CD14-positive monocyte (primary cell): ENCODE measurements around the gene ARHGEF16. TPM values are rescaled to one million over a fixed set of nuclear protein-coding genes. Genes with fewer than 3 reads are reported as not detected.

ENCODE experiments used
- DNase-seq, 3 donors: peaks; one replicate each; pipeline ENCODE4 v3.0.0-alpha.2; 2011 to 2022
- H2AFZ ChIP-seq: 2 replicates; pipeline ENCODE4 v1.6.0; 2012; ENCODE audit warnings: mild to moderate bottlenecking, low read depth, low read length, inconsistent platforms; ENCODE audit not compliant: insufficient read depth, poor library complexity, severe bottlenecking
- H3K27ac ChIP-seq, 2 donors: 1 replicate in 1 of 2; 2 replicates in 1 of 2; pipeline ENCODE4 v1.5.1; 2012 to 2013; ENCODE audit warnings: low read length in 2 of 2, control low read depth in 1 of 2, inconsistent platforms in 1 of 2, low read depth in 1 of 2, mild to moderate bottlenecking in 1 of 2
- H3K27me3 ChIP-seq, 2 donors: one replicate each; pipeline versions ENCODE4 v1.6.0 to v1.6.1; 2011 to 2013; ENCODE audit warnings: low read length in 2 of 2; ENCODE audit not compliant: control insufficient read depth in 2 of 2, insufficient read depth in 2 of 2
- H3K36me3 ChIP-seq, 2 donors: replicated peaks in 1 of 2; 1 replicate in 1 of 2; 2 replicates in 1 of 2; pipeline versions ENCODE4 v1.5.1 to v1.6.1; 2012 to 2013; ENCODE audit warnings: low read length in 2 of 2, control low read depth in 1 of 2, inconsistent platforms in 1 of 2, mild to moderate bottlenecking in 1 of 2; ENCODE audit not compliant: insufficient read depth in 2 of 2, control insufficient read depth in 1 of 2
- H3K4me1 ChIP-seq, 2 donors: 1 replicate in 1 of 2; 2 replicates in 1 of 2; pipeline versions ENCODE4 v1.5.1 to v1.6.1; 2012 to 2013; ENCODE audit warnings: low read length in 2 of 2, control low read depth in 1 of 2, inconsistent platforms in 1 of 2, mild to moderate bottlenecking in 1 of 2, moderate library complexity in 1 of 2; ENCODE audit not compliant: insufficient read depth in 2 of 2, control insufficient read depth in 1 of 2
- H3K4me2 ChIP-seq: replicated peaks from 2 replicates; pipeline ENCODE3; 2012; ENCODE audit warnings: low read length, moderate library complexity, mild to moderate bottlenecking; ENCODE audit not compliant: poor library complexity, severe bottlenecking; ENCODE audit errors: extremely low read depth
- H3K4me3 ChIP-seq, 3 experiments: fragments of 200-600 bp in 1 of 3; sonication (generic) in 1 of 3; replicated peaks in 1 of 3; 1 replicate in 2 of 3; 2 replicates in 1 of 3; pipeline ENCODE4 v1.5.1; 2011 to 2013; ENCODE audit warnings: low read length in 3 of 3, mild to moderate bottlenecking in 3 of 3, control low read depth in 2 of 3, low read depth in 2 of 3, inconsistent platforms in 1 of 3, moderate library complexity in 1 of 3
- H3K79me2 ChIP-seq: 2 replicates; pipeline ENCODE4 v1.6.0; 2012; ENCODE audit warnings: mild to moderate bottlenecking, control low read depth, inconsistent platforms, low read length, moderate library complexity; ENCODE audit not compliant: insufficient read depth
- H3K9ac ChIP-seq: 2 replicates; pipeline ENCODE4 v1.6.0; 2017; ENCODE audit warnings: low read length, mild to moderate bottlenecking; ENCODE audit not compliant: insufficient read depth, poor library complexity, severe bottlenecking
- H3K9me3 ChIP-seq, 2 donors: replicated peaks in 1 of 2; 1 replicate in 1 of 2; 2 replicates in 1 of 2; pipeline versions ENCODE4 v1.5.1 to v1.6.1; 2012 to 2013; ENCODE audit warnings: low read length in 2 of 2, control low read depth in 1 of 2; ENCODE audit not compliant: control insufficient read depth in 1 of 2, insufficient read depth in 1 of 2
- H4K20me1 ChIP-seq: 2 replicates; pipeline ENCODE4 v1.6.0; 2012; ENCODE audit warnings: mild to moderate bottlenecking, low read length, control low read depth, moderate library complexity; ENCODE audit not compliant: insufficient read depth
- H3K27ac Mint-ChIP-seq, 7 donors: one replicate each; pipeline ENCODE4 v1.8.0; 2020; ENCODE audit warnings: mild to moderate bottlenecking in 7 of 7, mixed read lengths in 7 of 7, moderate library complexity in 6 of 7, inconsistent platforms in 2 of 7
- H3K27me3 Mint-ChIP-seq, 3 donors: one replicate each; pipeline ENCODE4 v1.8.0; 2021 to 2022; ENCODE audit warnings: low read depth in 3 of 3, mild to moderate bottlenecking in 3 of 3, mixed read lengths in 3 of 3, moderate library complexity in 3 of 3, inconsistent platforms in 1 of 3
- H3K36me3 Mint-ChIP-seq, 2 donors: one replicate each; pipeline ENCODE4 v1.8.0; 2020; ENCODE audit warnings: mixed read lengths in 2 of 2, inconsistent platforms in 1 of 2, mild to moderate bottlenecking in 1 of 2
- H3K4me1 Mint-ChIP-seq: one replicate; pipeline ENCODE4 v1.8.0; 2020; ENCODE audit warnings: mild to moderate bottlenecking, mixed read lengths
- H3K4me3 Mint-ChIP-seq, 2 donors: one replicate each; pipeline ENCODE4 v1.8.0; 2020; ENCODE audit warnings: mild to moderate bottlenecking in 2 of 2, mixed read lengths in 2 of 2, moderate library complexity in 1 of 2
- H3K9me3 Mint-ChIP-seq, 7 donors: one replicate each; pipeline ENCODE4 v1.8.0; 2020 to 2022; ENCODE audit warnings: mixed read lengths in 7 of 7, mild to moderate bottlenecking in 6 of 7, moderate library complexity in 6 of 7, inconsistent platforms in 2 of 7
- WGBS: methylation state at CpG from one replicate; pipeline ENCODE4 v1.1.5; 2013; ENCODE audit warnings: missing lambda C conversion rate; ENCODE audit not compliant: insufficient coverage; 5-methylcytosine and 5-hydroxymethylcytosine counted together
- intact Hi-C, 2 donors: fragments of 100-400 bp; cut with micrococcal nuclease; formaldehyde crosslinking; loops; one replicate each; pipeline versions ENCODE4 v1.15.0 to v1.15.1; 2023
- polyA plus RNA-seq, 3 donors: library from polyadenylated mRNA; depleted of rRNA in 1 of 3; unstranded in 2 of 3; stranded (reverse) in 1 of 3; fragments of 300-500 nt in 2 of 3; fragments of >200 nt in 1 of 3; fragmentation: Illumina TruSeq in 2 of 3; gene quantifications; 1 replicate in 2 of 3; 2 replicates in 1 of 3; pipeline ENCODE4 v1.2.3, GENCODE V29; 2012 to 2021
- TF ChIP-seq, protein P1 (sequence below): fragments of 200-600 bp; IDR thresholded peaks from one replicate; pipeline ENCODE4 v1.8.0; 2022; ENCODE audit warnings: antibody characterized with exemption, mild to moderate bottlenecking

The ARHGEF16 gene
- polyA plus RNA-seq, 3 donors, result not detected

DNA sequence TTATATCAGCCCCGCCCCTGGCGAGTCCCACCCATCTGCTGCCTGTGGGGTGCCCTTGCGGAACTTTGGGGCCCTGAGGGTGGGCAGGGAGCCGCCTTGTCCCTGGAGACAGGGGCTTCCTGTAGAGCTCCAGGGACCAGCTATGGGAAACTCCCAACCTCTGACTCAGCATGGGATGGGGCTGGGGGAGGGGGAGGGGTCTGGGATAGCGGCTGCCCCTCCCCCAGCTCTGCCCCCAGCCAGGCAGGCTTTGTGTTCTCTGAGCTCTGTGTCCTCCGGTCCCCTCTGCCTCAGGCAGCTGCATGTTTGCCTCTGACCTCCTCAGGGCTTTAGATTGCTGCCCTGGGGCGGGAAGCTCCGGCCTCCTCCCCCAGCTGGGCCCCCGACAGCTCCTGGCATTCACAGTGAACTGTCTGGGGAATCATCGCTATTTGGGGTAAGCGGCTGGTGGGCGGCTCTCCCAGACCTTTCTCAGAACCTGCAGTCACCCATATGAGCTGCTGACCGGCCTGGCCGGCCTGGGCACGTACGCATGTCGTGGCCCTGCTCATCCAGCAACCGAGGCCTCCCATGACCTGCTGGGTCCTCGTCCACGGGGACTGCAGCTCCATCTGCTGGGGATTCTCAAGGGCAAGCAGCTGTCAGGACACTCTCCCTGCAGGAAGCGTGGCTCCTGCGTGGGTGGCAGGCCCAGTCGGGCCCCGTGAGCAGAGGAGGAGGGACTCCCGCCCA, 17.1 kb downstream of the ARHGEF16 start:
- 81% methylated on average over 22 of the region's 25 CpGs for WGBS
- H3K4me2 ChIP-seq, result no peak overlapping the region
- intact Hi-C loops, result no loop called here

DNA sequence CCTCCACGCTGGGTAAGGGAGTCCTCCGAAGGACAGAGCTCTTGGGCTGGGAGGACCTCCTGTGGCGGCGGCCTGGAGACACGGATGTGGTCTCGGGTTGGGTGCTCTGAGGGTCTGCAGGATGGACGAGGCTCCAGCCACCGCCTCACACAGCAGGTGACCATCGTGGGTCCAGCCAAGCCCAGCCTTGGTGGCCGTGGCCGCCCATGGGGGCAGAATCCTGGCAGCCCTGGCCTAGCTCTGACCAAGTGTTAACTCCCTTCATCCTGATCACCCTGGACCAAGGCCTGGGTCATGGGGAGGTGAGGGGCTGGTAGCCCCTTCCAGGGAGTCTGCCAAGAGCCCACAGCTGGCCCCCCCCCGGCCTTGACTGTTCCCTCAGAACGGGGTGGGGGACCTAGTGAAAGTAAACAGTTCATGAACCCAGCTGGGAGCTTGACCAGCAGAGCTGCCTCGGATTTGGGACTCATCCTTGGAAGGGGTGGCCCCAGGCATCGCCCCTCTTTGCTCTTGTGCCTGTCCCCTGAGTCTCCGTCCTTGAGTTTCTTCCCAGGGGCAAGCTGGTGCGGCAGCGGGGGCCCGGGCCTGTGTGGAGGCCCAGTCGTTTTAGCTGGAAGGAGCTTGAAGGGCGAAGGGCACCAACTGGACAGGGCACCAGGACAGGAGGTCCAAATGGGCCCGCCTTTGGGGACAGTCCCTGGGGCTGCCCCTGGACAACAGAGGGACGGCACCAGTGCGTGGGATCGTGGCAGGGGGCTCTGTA, 17.8 kb downstream of the ARHGEF16 start:
- no peak overlapping the region for H3K4me3 Mint-ChIP-seq
- H3K9me3 Mint-ChIP-seq, result peaks cover 0 to 3% (median 0%) of the 10 kb centered on the region in 7 donors
- no peaks in the 10 kb centered on the region for H3K79me2 ChIP-seq
- H4K20me1 ChIP-seq, result no peaks in the 10 kb centered on the region
- H2AFZ ChIP-seq, result no peak overlapping the region
- H3K4me1 Mint-ChIP-seq, result no peaks in the 10 kb centered on the region
- H3K4me2 ChIP-seq, result no peak overlapping the region
- H3K4me3 ChIP-seq, result no peak overlapping the region
- no peaks in the 10 kb centered on the region for H3K27me3 ChIP-seq
- no peak overlapping the region for H3K27ac ChIP-seq
- H3K36me3 ChIP-seq, result no peaks in the 10 kb centered on the region
- no peak overlapping the region for H3K27ac Mint-ChIP-seq
- no peaks in the 10 kb centered on the region for H3K4me1 ChIP-seq
- TF ChIP-seq, protein P1, sequence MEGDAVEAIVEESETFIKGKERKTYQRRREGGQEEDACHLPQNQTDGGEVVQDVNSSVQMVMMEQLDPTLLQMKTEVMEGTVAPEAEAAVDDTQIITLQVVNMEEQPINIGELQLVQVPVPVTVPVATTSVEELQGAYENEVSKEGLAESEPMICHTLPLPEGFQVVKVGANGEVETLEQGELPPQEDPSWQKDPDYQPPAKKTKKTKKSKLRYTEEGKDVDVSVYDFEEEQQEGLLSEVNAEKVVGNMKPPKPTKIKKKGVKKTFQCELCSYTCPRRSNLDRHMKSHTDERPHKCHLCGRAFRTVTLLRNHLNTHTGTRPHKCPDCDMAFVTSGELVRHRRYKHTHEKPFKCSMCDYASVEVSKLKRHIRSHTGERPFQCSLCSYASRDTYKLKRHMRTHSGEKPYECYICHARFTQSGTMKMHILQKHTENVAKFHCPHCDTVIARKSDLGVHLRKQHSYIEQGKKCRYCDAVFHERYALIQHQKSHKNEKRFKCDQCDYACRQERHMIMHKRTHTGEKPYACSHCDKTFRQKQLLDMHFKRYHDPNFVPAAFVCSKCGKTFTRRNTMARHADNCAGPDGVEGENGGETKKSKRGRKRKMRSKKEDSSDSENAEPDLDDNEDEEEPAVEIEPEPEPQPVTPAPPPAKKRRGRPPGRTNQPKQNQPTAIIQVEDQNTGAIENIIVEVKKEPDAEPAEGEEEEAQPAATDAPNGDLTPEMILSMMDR, result no peak
- no peak overlapping the region for H3K9ac ChIP-seq
- intact Hi-C loops, result no loop called here
- H3K36me3 Mint-ChIP-seq, result no peaks in the 10 kb centered on the region
- H3K27me3 Mint-ChIP-seq, result peaks cover 2 to 5% (median 4%) of the 10 kb centered on the region in 3 donors
- H3K9me3 ChIP-seq, result no peaks in the 10 kb centered on the region
- WGBS, result 85% methylated on average over 22 of the region's 25 CpGs
- no peak for DNase-seq

More for the DNA sequence above, 17.1 kb downstream of the ARHGEF16 start:
- Mint-ChIP-seq H3K27me3 (peaks cover 4 to 5% (median 4%) of the 10 kb centered on the region in 3 donors), H3K4me3 (no peak overlapping the region), H3K36me3 (no peaks in the 10 kb centered on the region), H3K9me3 (peaks cover 0 to 1% (median 0%) of the 10 kb centered on the region in 7 donors), H3K4me1 (no peaks in the 10 kb centered on the region), H3K27ac (no peak overlapping the region)
- H3K4me3 ChIP-seq, result no peak overlapping the region
- no peaks in the 10 kb centered on the region for H3K27me3 ChIP-seq
- H3K9ac ChIP-seq, result no peak overlapping the region
- H3K4me1 ChIP-seq, result no peaks in the 10 kb centered on the region
- no peaks in the 10 kb centered on the region for H4K20me1 ChIP-seq
- TF ChIP-seq, protein P1, result no peak
- no peaks in the 10 kb centered on the region for H3K79me2 ChIP-seq
- no peak overlapping the region for H2AFZ ChIP-seq
- DNase-seq, result no peak
- no peak overlapping the region for H3K27ac ChIP-seq
- no peaks in the 10 kb centered on the region for H3K36me3 ChIP-seq
- H3K9me3 ChIP-seq, result no peaks in the 10 kb centered on the region
